Measurements from ENCODE around the gene APP. TPM values are rescaled to one million over a fixed set of nuclear protein-coding genes. Genes with fewer than 3 reads are reported as not detected.

The APP gene
- total RNA-seq, 4 donors from 2014 or later, result 197 to 380 (median 296) TPM

GRCh38 chr21:25986928-25987327 is 183.6 kb downstream of the APP start:
- DNase-seq (ENCODE audit: low spot score) (no peak), ATAC-seq (ENCODE audit: low FRiP score) (no peak)
- TF ChIP-seq, protein P1, sequence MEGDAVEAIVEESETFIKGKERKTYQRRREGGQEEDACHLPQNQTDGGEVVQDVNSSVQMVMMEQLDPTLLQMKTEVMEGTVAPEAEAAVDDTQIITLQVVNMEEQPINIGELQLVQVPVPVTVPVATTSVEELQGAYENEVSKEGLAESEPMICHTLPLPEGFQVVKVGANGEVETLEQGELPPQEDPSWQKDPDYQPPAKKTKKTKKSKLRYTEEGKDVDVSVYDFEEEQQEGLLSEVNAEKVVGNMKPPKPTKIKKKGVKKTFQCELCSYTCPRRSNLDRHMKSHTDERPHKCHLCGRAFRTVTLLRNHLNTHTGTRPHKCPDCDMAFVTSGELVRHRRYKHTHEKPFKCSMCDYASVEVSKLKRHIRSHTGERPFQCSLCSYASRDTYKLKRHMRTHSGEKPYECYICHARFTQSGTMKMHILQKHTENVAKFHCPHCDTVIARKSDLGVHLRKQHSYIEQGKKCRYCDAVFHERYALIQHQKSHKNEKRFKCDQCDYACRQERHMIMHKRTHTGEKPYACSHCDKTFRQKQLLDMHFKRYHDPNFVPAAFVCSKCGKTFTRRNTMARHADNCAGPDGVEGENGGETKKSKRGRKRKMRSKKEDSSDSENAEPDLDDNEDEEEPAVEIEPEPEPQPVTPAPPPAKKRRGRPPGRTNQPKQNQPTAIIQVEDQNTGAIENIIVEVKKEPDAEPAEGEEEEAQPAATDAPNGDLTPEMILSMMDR (IDR thresholded peaks at IDR 0.05), result no peak

DNA sequence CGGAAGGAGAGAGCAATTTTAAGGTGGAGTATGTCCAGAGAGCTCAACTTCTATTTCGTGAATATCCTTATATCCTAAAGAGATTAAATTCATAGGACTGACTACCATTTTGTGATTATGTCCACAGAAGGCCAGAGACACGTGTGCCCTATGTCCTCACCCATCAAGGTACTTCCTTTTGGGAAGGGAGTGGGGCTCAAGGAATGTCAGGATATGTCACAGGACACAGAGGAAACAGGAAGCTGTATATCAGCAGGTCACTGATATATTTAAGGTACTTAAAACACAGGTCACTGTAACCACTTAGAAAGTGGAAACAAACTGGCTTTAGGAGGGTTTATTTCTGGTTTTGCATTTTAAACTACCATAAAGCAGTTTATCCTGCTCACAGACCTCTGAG is 184.6 kb downstream of the APP start:
- ATAC-seq (ENCODE audit: low FRiP score), result no peak
- TF ChIP-seq, protein P1 (IDR thresholded peaks at IDR 0.05), result no peak
- no peak for DNase-seq (ENCODE audit: low spot score)

DNA sequence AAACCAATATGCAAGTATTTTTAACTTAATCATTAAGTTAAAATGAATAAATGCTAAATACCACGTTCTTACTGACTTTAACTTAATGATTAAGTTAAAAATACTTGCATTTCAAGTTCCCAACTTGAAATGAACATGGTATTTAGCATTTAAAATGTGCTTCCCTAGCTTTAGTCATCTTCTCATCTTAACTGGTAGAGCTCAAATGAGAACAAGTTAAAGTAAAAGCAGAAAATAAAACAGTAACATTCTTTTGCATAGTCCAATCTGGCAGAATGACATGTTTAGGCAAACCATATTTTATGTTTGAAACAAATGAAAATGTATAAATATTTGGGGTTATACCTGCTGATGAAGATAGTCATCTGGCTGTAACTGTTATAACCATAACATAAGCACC is 186.0 kb downstream of the APP start:
- TF ChIP-seq, protein P1 (IDR thresholded peaks at IDR 0.05), result no peak
- DNase-seq (ENCODE audit: low spot score) (no peak), ATAC-seq (ENCODE audit: low FRiP score) (no peak)

DNA sequence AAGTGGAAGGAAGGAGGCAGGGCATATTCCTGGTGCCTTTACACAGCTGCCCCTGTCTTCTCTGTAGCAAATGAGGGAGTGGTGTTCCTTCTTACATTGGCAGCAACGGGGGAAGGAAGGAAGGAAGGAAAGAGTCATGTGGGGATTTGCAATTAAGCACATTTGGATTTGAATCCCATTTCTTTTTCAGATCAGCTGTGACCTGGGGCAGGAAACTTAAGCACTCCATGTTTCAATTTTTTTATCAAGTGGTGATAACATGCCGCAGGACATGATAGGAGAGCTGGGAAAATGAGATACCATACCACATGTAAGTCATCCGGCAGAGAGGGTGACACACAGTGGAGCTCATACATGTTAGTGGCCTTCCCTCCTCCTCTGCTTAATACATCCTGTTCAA is 186.8 kb downstream of the APP start:
- DNase-seq (ENCODE audit: low spot score), result no peak
- TF ChIP-seq, protein P1 (IDR thresholded peaks at IDR 0.05), result no peak
- no peak for ATAC-seq (ENCODE audit: low FRiP score)

- DNase-seq (ENCODE audit: low spot score), result no peak
- TF ChIP-seq, protein P1 (IDR thresholded peaks at IDR 0.05), result no peak
- ATAC-seq (ENCODE audit: low FRiP score), result no peak
Observed at GRCh38 chr21:25980710-25981109, 189.9 kb downstream of the APP start.

DNA sequence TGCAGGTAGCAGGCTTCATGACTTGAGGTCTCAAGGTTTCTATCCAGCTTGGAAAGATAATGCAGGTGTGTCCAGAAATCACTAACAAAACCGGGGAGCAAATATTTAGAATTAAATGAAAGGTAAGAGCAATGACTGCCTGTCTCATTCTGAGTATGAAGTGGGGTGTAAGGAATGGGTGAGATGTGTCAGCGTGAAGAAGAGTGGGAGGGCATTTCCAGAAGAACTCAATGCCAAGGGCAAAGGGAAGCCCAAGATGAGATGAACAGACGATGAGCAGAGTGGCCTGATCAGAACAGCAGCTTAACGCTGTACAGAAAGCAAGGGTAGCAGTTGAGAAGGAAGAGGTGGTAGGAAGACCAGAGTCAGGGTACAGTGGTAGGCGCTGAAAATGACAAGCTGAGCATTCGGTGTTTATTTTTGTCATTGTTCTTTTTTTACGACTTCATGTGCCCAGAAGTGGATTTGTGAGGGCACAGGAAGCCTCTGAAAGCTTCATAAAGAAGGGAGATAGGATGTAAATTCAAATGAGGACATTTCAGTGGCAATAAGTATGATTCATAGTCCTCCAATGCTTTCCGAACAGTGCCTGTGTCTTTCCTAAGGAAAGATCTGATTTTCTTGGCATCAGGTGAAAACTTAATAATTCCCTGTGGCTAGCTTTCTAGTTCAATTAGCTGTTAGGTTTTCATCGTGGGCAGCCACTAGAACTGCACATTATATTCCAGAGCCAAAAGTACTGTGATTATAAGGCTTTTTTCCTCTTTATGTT is 190.5 kb downstream of the APP start:
- ATAC-seq (ENCODE audit: low FRiP score) (no peak), DNase-seq (ENCODE audit: low spot score) (no peak)
- TF ChIP-seq, protein P1 (IDR thresholded peaks at IDR 0.05), result no peak

DNA sequence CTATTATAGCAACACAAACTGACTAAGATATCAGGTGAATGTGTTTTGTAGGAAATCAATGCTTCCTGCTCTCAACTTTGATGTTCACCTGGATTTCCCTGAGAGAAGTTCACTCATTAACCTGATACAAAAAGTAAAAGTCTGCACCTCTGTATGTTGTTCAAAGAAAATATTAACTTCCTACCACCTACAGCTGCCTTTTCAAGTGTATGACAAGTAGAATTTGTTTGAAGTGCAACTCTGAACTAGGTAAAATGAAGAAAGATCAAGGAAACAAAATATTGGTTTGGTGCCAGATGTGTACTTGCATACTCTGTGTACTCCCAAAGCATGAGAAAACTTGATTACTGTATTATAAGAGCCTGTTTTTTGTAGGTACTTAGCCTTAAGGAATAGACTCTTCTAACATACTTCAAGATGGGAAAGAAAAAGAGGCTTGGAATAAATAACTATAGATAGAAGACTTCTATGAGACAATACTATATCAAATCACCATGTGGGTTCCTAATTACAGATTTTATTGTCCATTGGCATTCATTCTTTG is 193.4 kb downstream of the APP start:
- DNase-seq (ENCODE audit: low spot score) (no peak), ATAC-seq (ENCODE audit: low FRiP score) (no peak)
- TF ChIP-seq, protein P1 (IDR thresholded peaks at IDR 0.05), result no peak

All from omental fat pad (tissue), 4 donors.